Embryonic facial prominence (tissue), 1 donor: Measurements from ENCODE around the gene CALU.

Experiments used
- DNase-seq: peaks from one replicate; pipeline ENCODE4 v3.0.0-alpha.2; 2016; ENCODE audit errors: extremely low spot score

CALU gene

GRCh38 chr7:128811631-128812430 is 72.7 kb downstream of the CALU start:
- DNase-seq: no peak

- DNase-seq: no peak
Observed at GRCh38 chr7:128812514-128813168, 73.5 kb downstream of the CALU start.

GRCh38 chr7:128814499-128814898 is 75.3 kb downstream of the CALU start:
- DNase-seq: no peak

GRCh38 chr7:128815289-128815942 is 76.3 kb downstream of the CALU start:
- no peak for DNase-seq

- no peak for DNase-seq
Observed at GRCh38 chr7:128818694-128819093, 79.5 kb downstream of the CALU start.
